ENCODE measurements around the gene MLLT10. TPM values are rescaled to one million over a fixed set of nuclear protein-coding genes. Genes with fewer than 3 reads are reported as not detected.
A peak's percentile ranks its signal among the peaks of the same experiment; 100 is the strongest.

The MLLT10 gene
- total RNA-seq, 2 experiments from 2014 or later = 46.0 to 47.1 TPM

GRCh38 chr10:21495752-21496342, 38.2 kb upstream of the MLLT10 start:
- ATAC-seq (peak; percentile 83), DNase-seq (peak; percentile 87)
- CTCF ChIA-PET = interaction anchor here (0.7 to 3.5 kb wide), 37 partner anchors 9 to 1684 kb away, joined by 3 to 48 read pairs (median 4); no protein-coding TSS in a partner anchor
- H3K4me3 Mint-ChIP-seq = peak overlapping the region; percentile 79
- no peaks in the 10 kb centered on the region for H3K9me3 Mint-ChIP-seq (ENCODE audit: insufficient read depth)
- peaks cover 59% of the 10 kb centered on the region for H3K27me3 Mint-ChIP-seq (ENCODE audit: low read depth)
- H3K4me1 Mint-ChIP-seq (ENCODE audit: low read depth) = peaks cover 22% of the 10 kb centered on the region
- H3K27ac Mint-ChIP-seq = no peak overlapping the region
- POLR2A ChIA-PET = interaction anchor here (0.8 to 1.4 kb wide), 3 partner anchors 22 to 233 kb away, joined by 3 to 4 read pairs (median 3); partner anchors contain the start of gene SKIDA1
- H3K36me3 Mint-ChIP-seq (ENCODE audit: low read depth) = no peaks in the 10 kb centered on the region

GRCh38 chr10:21496343-21497176, 37.5 kb upstream of the MLLT10 start:
- Mint-ChIP-seq H3K36me3 (ENCODE audit: low read depth) (no peaks in the 10 kb centered on the region), H3K27ac (no peak overlapping the region), H3K4me1 (ENCODE audit: low read depth) (peaks cover 23% of the 10 kb centered on the region), H3K27me3 (ENCODE audit: low read depth) (peaks cover 66% of the 10 kb centered on the region), H3K4me3 (peak overlapping the region; percentile 79), H3K9me3 (ENCODE audit: insufficient read depth) (no peaks in the 10 kb centered on the region)
- DNase-seq = peak; percentile 68
- CTCF ChIA-PET = interaction anchor here (0.5 to 3.5 kb wide), 46 partner anchors 9 to 1683 kb away, joined by 3 to 48 read pairs (median 4); partner anchors contain the start of gene DNAJC1
- POLR2A ChIA-PET = interaction anchor here (0.6 to 1.2 kb wide), 3 partner anchors 29 to 238 kb away, joined by 3 to 4 read pairs (median 3); partner anchors contain the start of gene SKIDA1
- peak; percentile 62 for ATAC-seq

- CTCF ChIA-PET = interaction anchor here (0.5 to 3.5 kb wide), 30 partner anchors 9 to 1683 kb away, joined by 3 to 48 read pairs (median 4); partner anchors contain the start of gene DNAJC1
- no peaks in the 10 kb centered on the region for H3K36me3 Mint-ChIP-seq (ENCODE audit: low read depth)
Observed at GRCh38 chr10:21497177-21497807, 36.7 kb upstream of the MLLT10 start.

GRCh38 chr10:21498377-21498776, 35.7 kb upstream of the MLLT10 start:
- ChIA-PET CTCF (interaction anchor here (0.9 to 3.5 kb wide), 5 partner anchors 20 to 455 kb away, joined by 3 to 48 read pairs (median 4); no protein-coding TSS in a partner anchor), POLR2A (interaction anchor here (0.6 kb wide), 1 partner anchor 298 kb away, joined by 3 read pairs; no protein-coding TSS in a partner anchor)
- Mint-ChIP-seq H3K4me3 (peak overlapping the region; percentile 1), H3K4me1 (ENCODE audit: low read depth) (peaks cover 23% of the 10 kb centered on the region), H3K27ac (no peak overlapping the region), H3K36me3 (ENCODE audit: low read depth) (no peaks in the 10 kb centered on the region), H3K9me3 (ENCODE audit: insufficient read depth) (no peaks in the 10 kb centered on the region), H3K27me3 (ENCODE audit: low read depth) (peaks cover 71% of the 10 kb centered on the region)
- no peak for ATAC-seq
- DNase-seq = no peak

More at GRCh38 chr10:21497177-21497807, 36.7 kb upstream of the MLLT10 start:
- H3K27ac Mint-ChIP-seq = no peak overlapping the region
- H3K9me3 Mint-ChIP-seq (ENCODE audit: insufficient read depth) = no peaks in the 10 kb centered on the region
- H3K27me3 Mint-ChIP-seq (ENCODE audit: low read depth) = peaks cover 71% of the 10 kb centered on the region
- peak; percentile 37 for DNase-seq
- POLR2A ChIA-PET = interaction anchor here (0.5 to 0.6 kb wide), 2 partner anchors 237 to 1915 kb away, joined by 3 read pairs; no protein-coding TSS in a partner anchor
- H3K4me1 Mint-ChIP-seq (ENCODE audit: low read depth) = peaks cover 23% of the 10 kb centered on the region
- peak; percentile 12 for ATAC-seq
- H3K4me3 Mint-ChIP-seq = peak overlapping the region; percentile 79

GRCh38 chr10:21498986-21499385, 35.0 kb upstream of the MLLT10 start:
- Mint-ChIP-seq H3K4me1 (ENCODE audit: low read depth) (peaks cover 23% of the 10 kb centered on the region), H3K36me3 (ENCODE audit: low read depth) (no peaks in the 10 kb centered on the region), H3K27ac (no peak overlapping the region), H3K4me3 (no peak overlapping the region), H3K27me3 (ENCODE audit: low read depth) (peaks cover 72% of the 10 kb centered on the region), H3K9me3 (ENCODE audit: insufficient read depth) (no peaks in the 10 kb centered on the region)
- POLR2A ChIA-PET = interaction anchor here (0.6 kb wide), 1 partner anchor 298 kb away, joined by 3 read pairs; no protein-coding TSS in a partner anchor
- DNase-seq (no peak), ATAC-seq (no peak)
- CTCF ChIA-PET = interaction anchor here (1.7 kb wide), 1 partner anchor 454 kb away, joined by 4 read pairs; no protein-coding TSS in a partner anchor

- ChIA-PET POLR2A (interaction anchor here (0.5 kb wide), 1 partner anchor 840 kb away, joined by 5 read pairs; no protein-coding TSS in a partner anchor), CTCF (no interaction called here)
- H3K4me3 Mint-ChIP-seq = no peak overlapping the region
- ATAC-seq (no peak), DNase-seq (no peak)
- H3K4me1 Mint-ChIP-seq (ENCODE audit: low read depth) = peaks cover 18% of the 10 kb centered on the region
- H3K27ac Mint-ChIP-seq = no peak overlapping the region
- H3K27me3 Mint-ChIP-seq (ENCODE audit: low read depth) = peaks cover 72% of the 10 kb centered on the region
- H3K36me3 Mint-ChIP-seq (ENCODE audit: low read depth) = no peaks in the 10 kb centered on the region
- H3K9me3 Mint-ChIP-seq (ENCODE audit: insufficient read depth) = no peaks in the 10 kb centered on the region
Observed at GRCh38 chr10:21499701-21500577, 34.1 kb upstream of the MLLT10 start.

GRCh38 chr10:21500578-21500910, 33.5 kb upstream of the MLLT10 start:
- no peak for DNase-seq
- no peak overlapping the region for H3K27ac Mint-ChIP-seq
- ATAC-seq = no peak
- no peaks in the 10 kb centered on the region for H3K36me3 Mint-ChIP-seq (ENCODE audit: low read depth)
- ChIA-PET POLR2A (interaction anchor here (0.5 kb wide), 1 partner anchor 840 kb away, joined by 5 read pairs; no protein-coding TSS in a partner anchor), CTCF (no interaction called here)
- H3K9me3 Mint-ChIP-seq (ENCODE audit: insufficient read depth) = no peaks in the 10 kb centered on the region
- no peak overlapping the region for H3K4me3 Mint-ChIP-seq
- peaks cover 67% of the 10 kb centered on the region for H3K27me3 Mint-ChIP-seq (ENCODE audit: low read depth)
- peaks cover 13% of the 10 kb centered on the region for H3K4me1 Mint-ChIP-seq (ENCODE audit: low read depth)

GRCh38 chr10:21501091-21501490, 32.9 kb upstream of the MLLT10 start:
- H3K36me3 Mint-ChIP-seq (ENCODE audit: low read depth) = no peaks in the 10 kb centered on the region
- ChIA-PET POLR2A (no interaction called here), CTCF (no interaction called here)
- DNase-seq = no peak
- peaks cover 12% of the 10 kb centered on the region for H3K4me1 Mint-ChIP-seq (ENCODE audit: low read depth)
- H3K27me3 Mint-ChIP-seq (ENCODE audit: low read depth) = peaks cover 72% of the 10 kb centered on the region
- ATAC-seq = no peak
- no peak overlapping the region for H3K27ac Mint-ChIP-seq
- no peak overlapping the region for H3K4me3 Mint-ChIP-seq
- H3K9me3 Mint-ChIP-seq (ENCODE audit: insufficient read depth) = no peaks in the 10 kb centered on the region

GRCh38 chr10:21501731-21502347, 32.2 kb upstream of the MLLT10 start:
- no peak for ATAC-seq
- POLR2A ChIA-PET = no interaction called here
- H3K9me3 Mint-ChIP-seq (ENCODE audit: insufficient read depth) = no peaks in the 10 kb centered on the region
- no peak overlapping the region for H3K27ac Mint-ChIP-seq
- no peaks in the 10 kb centered on the region for H3K36me3 Mint-ChIP-seq (ENCODE audit: low read depth)
- peaks cover 12% of the 10 kb centered on the region for H3K4me1 Mint-ChIP-seq (ENCODE audit: low read depth)
- H3K4me3 Mint-ChIP-seq = no peak overlapping the region
- DNase-seq = no peak
- H3K27me3 Mint-ChIP-seq (ENCODE audit: low read depth) = peaks cover 78% of the 10 kb centered on the region
- CTCF ChIA-PET = no interaction called here

GRCh38 chr10:21502348-21502740, 31.7 kb upstream of the MLLT10 start:
- CTCF ChIA-PET = no interaction called here
- POLR2A ChIA-PET = no interaction called here
- no peak for ATAC-seq
- Mint-ChIP-seq H3K4me1 (ENCODE audit: low read depth) (peaks cover 11% of the 10 kb centered on the region), H3K36me3 (ENCODE audit: low read depth) (no peaks in the 10 kb centered on the region), H3K9me3 (ENCODE audit: insufficient read depth) (no peaks in the 10 kb centered on the region), H3K4me3 (no peak overlapping the region), H3K27me3 (ENCODE audit: low read depth) (peaks cover 79% of the 10 kb centered on the region), H3K27ac (no peak overlapping the region)
- DNase-seq = no peak
